Measurements from ENCODE around the gene USP40.

Gene USP40

DNA sequence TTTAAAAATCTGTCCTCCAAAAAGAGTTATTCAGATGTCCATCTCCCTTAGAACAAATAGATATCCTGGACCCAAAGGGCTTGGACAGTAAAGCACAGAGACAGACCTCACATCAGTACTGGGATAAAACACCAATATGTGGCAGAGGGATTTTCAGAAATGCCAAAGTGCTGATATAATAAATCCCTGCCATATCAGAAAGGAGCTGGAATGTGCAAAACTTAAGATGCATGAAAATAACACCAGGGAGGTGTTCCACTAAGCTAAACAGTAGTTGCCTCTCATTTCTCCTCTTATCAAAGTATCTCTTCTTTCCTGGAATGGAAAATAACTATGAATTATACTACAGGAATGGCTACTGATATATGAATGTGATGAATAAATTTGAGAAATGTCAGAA is 13.2 kb downstream of the USP40 start:
- TF ChIP-seq, protein P1, sequence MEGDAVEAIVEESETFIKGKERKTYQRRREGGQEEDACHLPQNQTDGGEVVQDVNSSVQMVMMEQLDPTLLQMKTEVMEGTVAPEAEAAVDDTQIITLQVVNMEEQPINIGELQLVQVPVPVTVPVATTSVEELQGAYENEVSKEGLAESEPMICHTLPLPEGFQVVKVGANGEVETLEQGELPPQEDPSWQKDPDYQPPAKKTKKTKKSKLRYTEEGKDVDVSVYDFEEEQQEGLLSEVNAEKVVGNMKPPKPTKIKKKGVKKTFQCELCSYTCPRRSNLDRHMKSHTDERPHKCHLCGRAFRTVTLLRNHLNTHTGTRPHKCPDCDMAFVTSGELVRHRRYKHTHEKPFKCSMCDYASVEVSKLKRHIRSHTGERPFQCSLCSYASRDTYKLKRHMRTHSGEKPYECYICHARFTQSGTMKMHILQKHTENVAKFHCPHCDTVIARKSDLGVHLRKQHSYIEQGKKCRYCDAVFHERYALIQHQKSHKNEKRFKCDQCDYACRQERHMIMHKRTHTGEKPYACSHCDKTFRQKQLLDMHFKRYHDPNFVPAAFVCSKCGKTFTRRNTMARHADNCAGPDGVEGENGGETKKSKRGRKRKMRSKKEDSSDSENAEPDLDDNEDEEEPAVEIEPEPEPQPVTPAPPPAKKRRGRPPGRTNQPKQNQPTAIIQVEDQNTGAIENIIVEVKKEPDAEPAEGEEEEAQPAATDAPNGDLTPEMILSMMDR (IDR thresholded peaks at IDR 0.05; ENCODE audit: insufficient read depth, low read depth, low read length, missing control alignments) = no peak
- no peak for DNase-seq (ENCODE audit: low read depth)

GRCh38 chr2:233551491-233551890 is 15.1 kb downstream of the USP40 start:
- TF ChIP-seq, protein P1 (IDR thresholded peaks at IDR 0.05; ENCODE audit: insufficient read depth, low read depth, low read length, missing control alignments) = no peak
- H3K4me3 ChIP-seq (ENCODE audit: low read length) = no peak overlapping the region
- DNase-seq (ENCODE audit: low read depth) = no peak

More for the DNA sequence above, 13.2 kb downstream of the USP40 start:
- no peak overlapping the region for H3K4me3 ChIP-seq (ENCODE audit: low read length)

GRCh38 chr2:233546774-233547173 is 19.8 kb downstream of the USP40 start:
- TF ChIP-seq, protein P1 (IDR thresholded peaks at IDR 0.05; ENCODE audit: insufficient read depth, low read depth, low read length, missing control alignments) = no peak

GRCh38 chr2:233546101-233546500 is 20.5 kb downstream of the USP40 start:
- no peak for DNase-seq (ENCODE audit: low read depth)
- TF ChIP-seq, protein P1 (IDR thresholded peaks at IDR 0.05; ENCODE audit: insufficient read depth, low read depth, low read length, missing control alignments) = no peak
- H3K4me3 ChIP-seq (ENCODE audit: low read length) = no peak overlapping the region

More at GRCh38 chr2:233546774-233547173, 19.8 kb downstream of the USP40 start:
- H3K4me3 ChIP-seq (ENCODE audit: low read length) = no peak overlapping the region
- no peak for DNase-seq (ENCODE audit: low read depth)

DNA sequence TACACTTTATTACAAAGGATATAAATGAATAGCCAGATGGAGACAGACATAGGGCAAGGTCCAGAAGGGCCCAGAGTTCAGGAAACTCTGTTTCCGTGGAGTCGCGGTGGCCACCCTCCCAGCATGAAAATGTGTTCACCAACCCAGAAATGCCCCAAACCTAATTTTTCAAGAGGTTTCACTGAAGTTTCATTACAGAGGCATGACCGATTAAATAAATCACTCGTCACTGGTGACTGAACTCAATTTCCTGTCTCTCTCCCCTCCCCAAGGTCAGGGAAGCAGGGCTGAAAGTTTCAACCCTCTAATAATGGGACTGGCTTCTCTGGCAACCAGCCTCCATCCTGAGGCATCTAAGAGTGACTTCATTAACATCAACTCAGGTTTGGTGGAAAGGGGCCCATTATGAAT is 22.4 kb downstream of the USP40 start:
- TF ChIP-seq, protein P1 (IDR thresholded peaks at IDR 0.05; ENCODE audit: insufficient read depth, low read depth, low read length, missing control alignments) = no peak
- H3K4me3 ChIP-seq (ENCODE audit: low read length) = no peak overlapping the region
- DNase-seq (ENCODE audit: low read depth) = no peak

GRCh38 chr2:233542507-233542906 is 24.1 kb downstream of the USP40 start:
- DNase-seq (ENCODE audit: low read depth) = peak; percentile 83
- TF ChIP-seq, protein P1 (IDR thresholded peaks at IDR 0.05; ENCODE audit: insufficient read depth, low read depth, low read length, missing control alignments) = no peak
- no peak overlapping the region for H3K4me3 ChIP-seq (ENCODE audit: low read length)

DNA sequence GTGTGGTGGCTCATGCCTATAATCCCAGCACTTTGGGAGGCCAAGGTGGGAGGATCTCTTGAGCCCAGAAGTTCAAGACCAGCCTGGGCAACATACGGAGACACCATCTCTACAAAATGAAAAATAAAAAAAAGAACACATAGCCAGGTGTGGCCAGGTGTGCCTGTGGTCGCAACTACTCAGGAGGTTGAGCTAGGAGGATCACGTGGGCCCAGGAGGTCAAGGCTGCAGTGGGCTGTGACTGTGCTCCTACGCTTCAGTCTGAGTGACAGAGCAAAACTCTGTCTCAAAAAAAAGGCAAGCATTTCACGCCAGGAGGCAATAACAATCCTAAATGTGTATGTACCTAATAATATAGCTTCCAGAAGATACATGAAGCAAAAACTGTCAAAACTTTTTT is 27.8 kb downstream of the USP40 start:
- no peak overlapping the region for H3K4me3 ChIP-seq (ENCODE audit: low read length)
- TF ChIP-seq, protein P1 (IDR thresholded peaks at IDR 0.05; ENCODE audit: insufficient read depth, low read depth, low read length, missing control alignments) = no peak
- DNase-seq (ENCODE audit: low read depth) = no peak

All from epithelial cell of esophagus (primary cell).